ENCODE data around the gene KCNMB2. TPM values are rescaled to one million over a fixed set of nuclear protein-coding genes. Genes with fewer than 3 reads are reported as not detected.
A peak's percentile ranks its signal among the peaks of the same experiment; 100 is the strongest.

The KCNMB2 gene
- 0.36 TPM for polyA plus RNA-seq (2013, experiment 1 of 2; ENCODE audit: insufficient read length)
- polyA plus RNA-seq (2013, experiment 2 of 2; ENCODE audit: insufficient read length), result 0.81 TPM

DNA sequence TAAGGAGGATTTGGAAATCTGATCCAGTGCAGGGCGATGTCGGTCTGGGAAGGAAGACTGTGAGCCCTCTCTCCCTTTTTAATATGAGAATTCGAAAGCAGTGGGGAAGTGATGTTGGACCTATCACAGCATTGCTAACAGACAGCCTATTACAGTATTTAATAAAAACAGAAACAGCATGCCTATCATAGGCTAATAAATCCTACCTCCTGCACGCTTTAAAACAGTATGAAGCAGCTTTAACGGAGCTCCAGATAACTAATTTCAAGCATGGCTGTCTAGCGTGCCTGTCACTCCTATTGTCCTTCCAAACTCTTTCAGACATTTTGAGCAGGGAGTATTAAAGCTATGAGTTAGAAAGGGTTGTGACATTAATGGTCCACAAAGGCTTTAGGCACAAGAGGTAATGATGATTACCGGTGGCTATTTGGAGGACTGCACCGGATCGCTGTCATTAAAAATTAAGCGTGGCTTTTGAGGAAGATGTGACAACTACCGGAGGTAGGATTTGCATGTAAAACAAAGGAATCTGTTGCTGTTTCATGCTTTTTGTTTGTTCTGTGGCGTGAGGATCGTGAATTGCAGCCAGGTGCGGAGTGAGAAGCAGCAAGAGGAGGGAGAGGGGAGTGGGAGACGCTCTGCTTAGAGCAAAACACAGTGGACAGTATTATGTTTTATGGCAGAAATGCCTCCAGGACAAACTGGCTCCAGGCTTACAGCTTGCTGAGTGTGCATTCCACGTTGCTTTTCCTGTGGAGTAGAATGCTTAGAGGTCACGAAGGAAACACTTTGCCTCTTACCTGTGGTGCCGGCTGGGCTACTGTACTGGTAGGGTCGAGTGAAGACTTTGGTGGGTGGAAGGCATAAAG, at the start of gene KCNMB2:
Gene KCNMB2 (plus strand): TSS at position 226 of the 869 bp plus-strand sequence.
- peak; percentile 26 for DNase-seq

DNA sequence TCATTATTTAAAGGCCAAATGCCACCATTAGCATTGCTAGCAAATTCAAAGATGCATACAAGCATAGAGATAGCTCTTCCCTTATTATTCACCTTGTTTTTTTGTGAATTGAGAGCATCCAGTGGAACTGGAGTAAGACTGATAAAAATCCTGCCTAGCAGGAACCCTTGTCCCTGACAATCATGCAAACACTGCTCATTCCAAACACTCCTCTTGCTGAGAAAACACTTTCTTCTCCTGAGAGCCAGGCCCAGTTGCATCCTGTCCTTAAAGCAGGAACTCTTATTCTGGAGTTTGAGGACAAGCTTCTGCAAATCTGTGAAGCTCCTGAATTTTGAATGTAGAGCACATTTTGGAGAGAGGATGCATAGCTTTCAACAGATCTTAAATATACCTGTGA, 49.3 kb upstream of the KCNMB2 start:
- DNase-seq, result no peak

DNA sequence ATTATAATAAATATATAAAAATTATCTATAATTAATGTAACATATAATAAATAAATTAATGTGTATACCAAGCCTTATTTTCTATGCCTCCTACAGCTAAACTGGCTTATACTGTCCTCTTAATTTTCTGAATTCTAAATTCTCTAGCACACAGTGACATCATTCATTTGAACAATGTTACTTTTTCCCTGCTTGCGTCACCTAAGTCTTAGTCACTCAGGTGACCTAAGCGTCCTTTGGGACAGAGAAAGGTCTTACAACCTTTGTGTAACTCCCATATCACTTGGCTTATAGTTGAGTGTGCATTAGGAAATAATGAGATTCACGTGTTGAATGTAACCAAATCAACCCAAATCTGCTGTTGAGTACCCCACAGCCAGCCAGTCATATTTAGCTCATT, 48.5 kb upstream of the KCNMB2 start:
- no peak for DNase-seq

DNA sequence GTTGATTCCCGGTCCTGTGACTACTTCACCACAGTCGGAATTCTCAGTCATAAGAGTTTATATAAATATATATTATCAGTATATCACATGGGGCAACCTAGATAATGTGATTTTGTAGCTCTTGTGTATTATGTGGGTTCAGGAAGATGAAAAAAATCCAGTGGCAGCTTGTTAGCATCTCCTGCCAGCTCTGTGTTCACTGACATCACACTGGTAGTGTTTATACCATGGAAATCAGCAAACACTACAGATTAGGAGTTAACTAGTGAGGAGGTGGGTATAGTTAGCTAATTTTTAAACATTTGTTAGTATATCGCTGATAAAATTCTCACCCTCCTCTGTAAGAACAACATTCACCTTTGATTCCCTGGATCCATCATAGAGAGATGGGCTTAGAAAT, 44.5 kb upstream of the KCNMB2 start:
- DNase-seq, result no peak

DNA sequence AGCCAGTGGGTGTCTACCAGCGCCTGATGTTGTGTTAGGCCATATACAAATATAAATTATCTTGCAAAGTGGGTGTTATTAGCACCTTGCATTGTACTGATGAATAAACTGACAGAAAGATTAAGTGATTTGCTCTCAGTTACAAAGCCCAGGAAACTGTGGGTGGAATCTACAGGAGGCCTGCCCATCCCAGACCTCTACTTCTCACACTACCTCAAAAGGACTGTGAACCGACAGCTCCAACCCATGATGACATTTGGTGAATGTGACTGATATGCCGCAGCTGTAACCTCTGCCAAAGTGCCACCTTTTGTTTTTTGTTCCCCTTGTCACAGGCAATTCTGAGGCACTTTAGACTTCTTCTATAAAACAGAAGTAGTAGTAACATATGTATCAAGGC, 43.7 kb upstream of the KCNMB2 start:
- no peak for DNase-seq

DNA sequence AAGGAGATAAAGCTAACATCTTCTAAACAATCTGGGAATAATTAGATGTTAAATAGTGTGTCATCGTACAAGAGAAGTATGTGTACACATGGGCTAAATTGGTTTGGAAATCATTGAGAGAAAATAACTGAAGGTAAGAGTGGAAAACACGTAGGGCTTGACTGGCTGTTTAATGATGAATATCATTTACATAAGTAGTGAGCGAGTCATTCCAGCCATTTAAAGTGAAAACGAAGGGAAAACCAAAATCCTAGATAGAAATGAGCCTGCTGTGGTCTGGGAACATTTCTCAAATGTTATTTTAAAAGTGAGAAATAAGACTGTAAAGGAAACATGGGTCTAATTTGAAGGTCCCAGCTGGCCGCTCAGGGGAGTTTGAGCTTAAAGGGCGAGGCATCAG, 41.9 kb upstream of the KCNMB2 start:
- no peak for DNase-seq

DNA sequence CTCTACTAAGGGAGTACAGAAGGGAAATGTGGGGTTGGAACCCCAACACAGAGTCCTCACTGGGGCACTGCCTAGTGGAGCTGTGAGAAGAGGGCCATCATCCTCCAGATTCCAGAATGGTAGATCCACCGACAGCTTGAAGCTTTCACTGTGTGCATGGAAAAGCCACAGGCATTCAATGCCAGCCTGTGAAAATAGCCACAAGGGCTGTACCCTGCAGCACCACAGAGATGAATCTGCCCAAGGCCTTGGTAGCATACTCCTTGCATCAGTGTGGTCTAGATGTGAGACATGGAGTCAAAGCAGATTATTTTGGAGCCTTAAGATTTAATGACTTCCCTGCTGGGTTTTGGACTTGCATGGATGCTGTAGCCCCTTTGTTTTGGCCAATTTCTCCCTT, 39.3 kb upstream of the KCNMB2 start:
- no peak for DNase-seq

DNA sequence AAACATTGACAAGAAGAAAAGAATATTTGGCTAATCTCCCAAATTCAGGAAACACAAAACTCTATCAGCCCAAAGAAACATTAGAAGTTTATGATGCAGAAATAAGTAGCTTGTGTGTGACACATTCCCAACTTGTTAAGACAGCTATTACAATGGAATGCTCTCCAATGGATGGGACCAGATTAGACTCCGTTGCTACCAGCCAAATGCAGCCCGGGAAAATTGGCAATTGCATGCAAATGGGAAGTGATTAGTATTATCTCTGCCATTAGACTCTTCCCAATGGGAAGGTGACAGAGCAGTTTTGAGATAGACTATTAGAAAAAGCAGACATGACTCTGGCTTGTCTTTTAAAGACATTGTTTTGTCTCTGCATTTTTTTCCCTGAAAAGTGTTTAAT, 37.4 kb upstream of the KCNMB2 start:
- DNase-seq, result no peak

DNA sequence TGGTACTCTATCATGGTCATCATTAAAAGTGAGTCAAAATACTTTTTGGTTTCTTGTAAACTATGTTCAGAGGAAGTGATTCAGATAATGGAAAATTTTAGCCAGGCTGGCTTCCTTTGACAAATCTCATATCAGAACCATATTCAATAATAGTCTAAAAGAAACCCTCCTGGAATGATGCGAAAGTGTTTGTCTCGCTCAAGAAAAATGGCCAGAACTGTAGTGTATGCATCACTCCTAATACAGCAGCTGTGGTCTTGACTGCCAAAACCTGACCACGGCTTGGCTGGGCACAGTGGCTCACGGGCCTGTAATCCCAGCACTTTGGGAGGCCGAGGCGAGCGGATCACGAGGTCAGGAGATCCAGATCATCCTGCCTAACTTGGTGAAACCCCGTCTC, 35.6 kb upstream of the KCNMB2 start:
- peak; percentile 69 for DNase-seq

DNA sequence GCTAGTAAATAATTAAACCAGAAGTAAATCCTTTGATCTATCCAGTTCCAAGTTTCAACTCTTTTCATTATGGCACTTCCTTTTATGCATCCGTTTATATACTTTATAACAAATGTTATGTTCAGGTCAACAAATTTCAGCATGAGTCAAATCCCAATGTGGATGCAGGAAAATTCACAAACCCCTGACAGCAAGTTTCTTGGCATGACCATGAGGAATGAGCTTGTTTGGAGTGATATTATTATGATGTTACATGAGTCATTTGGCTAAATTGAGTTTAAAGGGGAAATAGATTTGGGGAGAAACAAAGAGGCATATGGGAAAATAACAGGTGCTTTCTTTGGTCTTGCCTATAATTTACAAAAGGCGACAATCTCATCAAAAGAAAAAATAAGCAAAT, 32.1 kb upstream of the KCNMB2 start:
- peak; percentile 35 for DNase-seq

DNA sequence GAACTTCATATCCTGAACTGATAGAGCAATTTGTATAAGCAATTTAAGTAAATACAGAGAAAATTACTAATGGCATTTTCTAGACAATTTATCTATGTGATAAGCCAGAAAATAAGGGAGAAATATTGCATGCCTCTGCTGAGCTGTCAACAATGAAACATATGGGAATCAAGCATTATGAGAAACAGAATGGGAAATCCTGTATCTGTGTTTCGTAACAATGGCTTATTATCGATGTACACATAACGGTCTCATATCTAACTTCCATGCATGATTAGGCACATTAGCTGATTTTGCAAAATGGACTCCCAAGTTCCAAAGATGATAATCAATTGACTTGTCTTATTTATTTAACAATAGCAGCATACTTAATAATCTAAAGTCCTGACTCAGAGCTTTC, 30.4 kb upstream of the KCNMB2 start:
- no peak for DNase-seq

DNA sequence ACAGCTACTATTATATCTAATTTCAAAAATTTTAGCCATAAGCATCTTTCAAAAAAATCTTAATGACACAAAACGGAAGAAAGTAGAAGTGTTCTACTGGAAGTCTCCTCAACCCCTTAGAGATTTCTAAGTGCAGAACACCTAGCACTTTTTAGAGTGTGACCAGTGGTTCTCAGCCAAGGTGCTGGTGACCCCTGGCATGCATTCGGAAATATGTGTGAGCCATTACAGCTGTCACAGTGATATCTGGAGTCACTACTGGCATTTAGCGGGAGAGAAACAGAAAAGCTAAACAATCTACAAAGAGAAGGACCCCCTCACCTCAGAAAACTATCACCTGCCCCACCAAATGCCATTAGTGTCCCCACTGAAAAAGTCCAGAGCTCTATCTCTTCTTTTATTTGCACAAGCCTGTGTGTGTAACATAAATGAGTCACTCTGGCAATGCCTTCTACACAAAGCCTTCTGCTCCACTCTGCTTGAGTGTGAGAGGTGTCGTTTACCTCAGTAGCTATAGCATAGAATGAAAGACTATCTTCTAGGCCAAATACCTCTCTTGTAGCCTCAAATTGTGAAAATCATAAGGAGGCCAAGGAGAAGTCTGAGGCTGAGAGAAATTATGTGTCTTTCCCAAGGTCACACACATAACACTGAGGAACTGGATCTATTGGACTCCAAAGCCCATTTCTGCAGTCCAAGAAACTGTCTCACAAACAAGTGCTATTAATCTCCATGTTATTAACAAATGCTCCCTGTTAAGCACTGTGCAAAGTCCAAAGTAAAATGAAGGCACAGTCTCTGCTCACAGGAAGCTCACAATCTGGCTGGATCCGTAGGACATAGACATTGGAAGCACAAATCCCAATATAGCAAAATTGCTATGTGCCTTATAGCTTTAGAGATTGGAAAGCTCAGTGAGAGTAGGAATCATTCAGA, 28.5 kb upstream of the KCNMB2 start:
- no peak for DNase-seq

DNA sequence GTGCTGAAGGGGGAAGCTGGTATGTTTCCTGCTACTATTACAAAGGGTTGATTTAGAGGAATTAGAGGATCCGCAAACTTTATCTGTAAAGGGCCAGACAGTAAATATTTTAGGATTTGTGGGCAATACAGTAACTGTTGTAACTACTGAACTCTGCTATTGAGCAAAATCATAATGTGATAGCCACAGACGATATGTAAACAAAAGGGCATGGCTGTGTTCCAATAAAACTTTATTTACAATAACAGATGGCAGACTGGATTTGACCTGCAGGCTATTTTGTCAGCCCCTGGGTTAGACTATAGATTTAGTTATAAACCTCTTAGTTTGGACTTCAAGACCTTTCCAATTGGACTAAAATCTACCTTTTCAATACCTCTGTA, 27.8 kb upstream of the KCNMB2 start:
- DNase-seq, result no peak

DNA sequence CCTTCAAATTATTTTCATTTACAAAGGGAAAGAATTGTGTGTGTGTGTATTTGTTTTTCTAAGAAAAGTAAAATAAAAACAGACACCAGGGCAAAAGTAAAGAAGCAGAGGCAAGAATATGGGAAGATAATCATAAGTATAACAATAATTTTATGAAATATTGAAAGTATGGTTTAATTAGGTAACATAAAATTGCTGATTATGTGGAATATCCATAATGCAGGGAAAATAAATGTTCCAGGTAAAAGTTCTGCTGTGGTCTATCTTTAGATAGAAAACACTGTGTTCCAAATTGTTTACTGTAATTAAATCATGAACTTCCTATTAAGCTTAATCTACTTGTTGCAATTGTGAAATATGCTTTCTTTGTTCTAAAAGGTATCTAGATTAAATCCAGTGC, 25.7 kb upstream of the KCNMB2 start:
- no peak for DNase-seq

DNA sequence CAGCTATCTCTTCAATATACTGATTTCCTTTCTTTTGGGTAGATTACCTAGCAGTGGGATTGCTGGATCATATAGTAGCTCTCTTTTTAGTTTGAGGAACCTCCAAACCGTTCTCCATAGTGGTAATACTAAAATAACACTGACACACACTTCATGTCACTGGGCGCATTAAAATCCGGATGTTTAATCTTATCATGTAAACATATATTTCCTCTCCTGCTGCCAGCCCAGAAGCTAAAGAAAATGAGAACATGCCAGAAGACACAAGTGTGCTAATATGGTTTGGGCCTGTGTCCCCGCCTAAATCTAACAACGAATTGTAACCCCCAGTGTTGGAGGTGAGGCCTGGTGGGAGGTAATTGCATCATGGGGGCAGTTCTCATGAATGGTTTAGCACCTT, 23.6 kb upstream of the KCNMB2 start:
- no peak for DNase-seq

DNA sequence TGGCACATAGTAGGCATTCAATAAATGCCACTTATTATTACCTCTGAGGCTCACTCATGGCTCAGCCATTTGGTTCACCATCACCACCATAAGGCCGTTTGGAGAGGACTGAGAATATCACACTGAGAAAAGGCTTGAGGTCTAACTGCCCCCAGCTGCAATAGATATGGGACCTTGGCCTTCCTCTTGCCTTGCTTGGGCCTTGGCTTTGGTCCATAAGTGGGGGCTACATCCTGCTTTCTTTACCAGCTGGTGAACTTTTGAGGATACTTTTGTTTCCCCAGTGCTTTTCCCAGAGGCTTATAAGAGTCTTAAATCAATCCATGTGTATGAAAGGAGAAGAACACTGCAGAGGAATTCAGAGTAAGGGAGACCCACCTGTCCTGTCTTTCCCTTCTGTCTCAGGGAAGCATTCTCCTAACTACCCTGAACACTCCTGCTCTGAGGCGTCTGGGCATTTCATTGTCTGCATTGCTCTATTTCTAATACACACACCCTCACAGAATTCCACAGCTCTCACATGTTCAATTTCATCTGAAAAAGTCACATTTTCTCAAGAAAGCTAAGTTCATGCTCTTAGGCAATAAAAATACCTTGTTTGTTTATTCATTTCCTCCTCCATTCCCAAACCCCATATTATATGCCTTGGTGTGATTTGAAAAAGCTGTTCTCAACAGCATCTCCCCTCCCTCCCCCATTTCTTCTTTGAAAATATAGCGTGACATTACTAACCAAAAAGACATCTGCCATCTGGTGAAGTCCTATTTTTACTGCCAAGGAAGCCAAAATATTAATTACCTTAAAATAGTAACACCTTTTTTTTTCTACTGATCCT, 22.5 kb upstream of the KCNMB2 start:
- peak; percentile 47 for DNase-seq

DNA sequence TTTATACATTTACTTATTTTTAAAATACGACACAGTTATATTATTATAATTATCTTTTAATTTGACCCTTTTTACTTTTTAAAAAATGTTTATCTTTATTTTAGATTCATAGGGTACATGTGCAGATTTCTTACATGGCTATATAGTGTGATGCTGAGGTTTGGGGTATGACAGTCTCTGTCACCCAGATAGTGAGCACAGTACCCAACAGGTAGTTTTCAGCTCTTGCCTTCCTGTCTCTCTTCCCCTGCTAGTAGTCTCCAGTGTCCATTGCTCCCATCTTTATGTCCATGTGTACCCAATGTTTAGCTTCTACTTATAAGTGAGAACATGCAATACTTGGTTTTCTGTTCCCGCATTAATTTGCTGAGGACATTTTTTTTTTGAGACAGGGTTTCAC, 21.8 kb upstream of the KCNMB2 start:
- no peak for DNase-seq

DNA sequence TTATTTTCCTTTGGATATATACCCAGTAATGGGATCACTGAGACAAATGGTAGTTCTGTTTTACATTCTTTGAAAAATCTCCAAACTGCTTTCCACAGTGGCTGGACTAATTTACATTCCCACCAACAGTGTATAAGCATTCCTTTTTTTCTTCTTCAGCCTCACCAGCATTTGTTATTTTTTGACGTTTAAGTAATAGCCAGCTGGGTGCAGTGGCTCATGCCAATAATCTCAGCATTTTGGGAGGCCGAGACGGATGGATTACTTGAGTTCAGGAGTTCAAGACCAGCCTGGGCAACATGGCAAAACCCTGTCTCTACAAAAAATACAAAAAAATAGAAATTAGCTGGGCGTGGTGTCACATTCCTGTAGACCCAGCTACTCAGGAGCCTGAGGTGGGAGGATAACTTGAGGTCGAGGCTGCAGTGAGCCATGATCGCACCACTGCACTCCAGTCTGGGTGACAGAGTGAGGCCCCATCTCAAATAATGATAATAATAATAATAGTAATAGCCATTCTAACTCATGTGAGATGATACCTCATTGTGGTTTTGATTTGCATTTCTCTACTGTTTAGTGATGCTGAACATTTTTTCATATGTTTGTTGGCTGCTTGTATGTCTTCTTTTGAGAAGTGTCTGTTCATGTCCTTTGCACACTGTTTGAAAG, 21.0 kb upstream of the KCNMB2 start:
- DNase-seq, result peak; percentile 25

DNA sequence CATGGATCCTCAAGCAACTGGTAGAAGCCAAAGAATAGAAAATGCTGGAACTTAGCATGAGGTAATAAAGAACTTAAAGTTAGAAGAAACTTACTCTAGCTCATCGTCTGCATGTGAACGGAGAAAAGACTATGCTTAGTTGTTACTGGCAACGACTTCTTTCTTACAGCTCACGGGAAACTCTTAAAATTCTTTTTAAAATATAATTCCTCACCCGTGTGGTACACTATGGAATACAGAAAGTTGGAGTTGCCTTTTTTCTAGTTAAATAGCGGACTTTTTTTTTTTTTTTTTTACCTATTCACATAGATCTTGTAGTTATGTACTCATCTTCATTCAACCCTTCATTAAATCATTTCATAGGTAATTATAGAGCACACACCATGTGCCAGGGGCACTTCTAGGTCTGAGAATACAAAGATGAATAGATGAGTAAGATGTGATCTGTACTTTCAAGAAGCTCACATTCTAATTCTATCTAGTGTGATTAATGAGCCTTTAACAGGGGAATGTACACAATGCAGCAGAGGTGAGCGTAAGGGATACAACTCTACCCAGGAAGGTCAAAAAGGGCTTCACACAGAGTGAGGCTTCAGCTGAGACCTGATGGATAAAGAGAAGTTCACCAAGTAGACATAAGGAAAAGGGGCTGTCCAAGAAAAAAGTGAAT, 18.4 kb upstream of the KCNMB2 start:
- DNase-seq, result no peak

DNA sequence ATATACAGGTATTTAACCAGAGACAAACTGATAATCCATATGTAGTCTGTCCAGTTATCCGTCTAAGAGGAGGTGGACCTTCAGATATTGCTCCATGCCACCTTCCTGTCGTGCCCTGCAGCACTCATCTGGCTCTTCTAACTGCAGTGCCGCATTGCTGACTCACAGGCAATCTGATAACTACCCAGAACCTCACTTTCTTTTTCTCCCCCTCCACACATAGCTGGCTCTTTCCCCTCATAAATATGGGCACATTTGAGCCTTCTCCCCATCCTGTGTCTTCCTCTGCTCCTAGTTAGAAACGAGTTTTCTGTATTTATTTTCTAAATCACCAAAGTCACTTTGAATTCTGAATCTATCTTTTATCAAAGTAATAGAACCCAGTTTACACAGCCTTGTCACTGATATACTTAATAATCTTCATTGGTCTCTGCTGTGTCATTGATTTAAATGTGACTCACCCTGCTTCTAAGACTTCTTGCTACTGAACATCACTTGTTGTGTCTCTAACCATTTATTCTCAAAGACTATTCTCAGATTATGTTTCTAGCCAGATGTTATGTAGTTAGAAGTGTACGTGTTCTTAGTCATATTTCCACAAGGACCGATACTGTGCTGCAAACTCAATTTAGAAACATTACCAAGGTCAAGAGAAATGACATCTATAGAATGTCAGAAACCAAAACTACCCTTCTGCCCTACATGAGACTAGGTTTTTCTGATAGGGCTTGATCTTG, 17.4 kb upstream of the KCNMB2 start:
- peak; percentile 60 for DNase-seq

DNA sequence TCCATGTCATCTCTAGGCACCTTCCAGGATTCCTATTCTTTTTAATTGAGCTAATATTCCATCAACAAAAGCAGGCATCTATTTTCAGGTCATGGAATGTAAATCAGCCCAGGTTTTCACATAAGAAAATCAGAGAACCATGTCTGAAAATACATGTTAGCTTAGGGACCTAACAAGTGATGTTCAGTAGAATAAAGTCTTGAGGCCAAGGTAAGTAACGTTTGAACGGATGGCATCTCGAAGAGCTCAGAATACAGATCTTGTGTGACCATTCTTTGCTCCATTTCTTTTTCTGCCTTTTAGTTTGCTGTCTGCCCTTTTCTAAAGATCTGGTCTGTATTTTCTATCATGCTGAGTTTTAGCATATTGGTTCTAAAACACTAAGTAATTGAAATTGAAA, 16.5 kb upstream of the KCNMB2 start:
- no peak for DNase-seq
